Endothelial cell of umbilical vein (primary cell): ENCODE data around the gene GABRR2.

Experiments used
- CTCF ChIP-seq, 2 donors: IDR thresholded peaks; 1 replicate in 1 of 2; 2 replicates in 1 of 2; pipeline ENCODE4 v1.5.1; 2011; ENCODE audit warnings: low read length in 2 of 2, mild to moderate bottlenecking in 2 of 2, moderate library complexity in 2 of 2, control low read depth in 1 of 2, inconsistent platforms in 1 of 2, low read depth in 1 of 2; ENCODE audit not compliant: insufficient read depth in 1 of 2; ENCODE audit errors: extremely low read depth in 1 of 2
- EZH2 ChIP-seq: IDR thresholded peaks from 2 replicates; pipeline ENCODE4 v1.6.1; 2012; ENCODE audit warnings: borderline replicate concordance, low read depth, mild to moderate bottlenecking, moderate library complexity, low read length, inconsistent platforms; ENCODE audit not compliant: severe bottlenecking
- FOS ChIP-seq: IDR thresholded peaks from 2 replicates; pipeline ENCODE4 v1.6.1; 2011; ENCODE audit warnings: mild to moderate bottlenecking, low read length, moderate library complexity, borderline replicate concordance; ENCODE audit not compliant: insufficient read depth
- JUN ChIP-seq: IDR thresholded peaks from 2 replicates; pipeline ENCODE4 v1.6.1; 2011; ENCODE audit warnings: borderline replicate concordance, low read depth; ENCODE audit not compliant: insufficient read length, insufficient read depth
- MYC ChIP-seq: IDR thresholded peaks from one replicate; pipeline ENCODE4 v1.6.1; 2011; ENCODE audit warnings: mild to moderate bottlenecking, low read depth, low read length
- POLR2A ChIP-seq: IDR thresholded peaks from 2 replicates; pipeline ENCODE4 v1.6.1; 2012; ENCODE audit warnings: low read depth, mild to moderate bottlenecking, control low read depth, low read length
- POLR2AphosphoS5 ChIP-seq: IDR thresholded peaks from 2 replicates; pipeline ENCODE4 v1.6.1; 2012; ENCODE audit warnings: low read depth, mild to moderate bottlenecking, control low read depth, low read length, moderate library complexity; ENCODE audit not compliant: insufficient read depth

- no peak for TF ChIP-seq CTCF (IDR thresholded peaks at IDR 0.05; ENCODE audit: extremely low read depth in 1 of 2, insufficient read depth in 1 of 2, low read depth in 1 of 2, low read length in 2 of 2)
- TF ChIP-seq POLR2A: no peak
- TF ChIP-seq FOS: no peak
- no peak for TF ChIP-seq EZH2
- TF ChIP-seq MYC: no peak
- TF ChIP-seq POLR2AphosphoS5: no peak
- TF ChIP-seq JUN: no peak
Observed at GRCh38 chr6:89282749-89283148, 32.4 kb downstream of the GABRR2 start.
